ENCODE data around the gene MCTP2. TPM values are rescaled to one million over a fixed set of nuclear protein-coding genes. Genes with fewer than 3 reads are reported as not detected.

The MCTP2 gene
- polyA plus RNA-seq, 4 donors: 4.1 to 11.7 (median 5.6) TPM

- 71 to 86% (median 79%) methylated on average over 3 of the region's 3 CpGs for WGBS, 3 donors
- Histone ChIP-seq H3K4me1 (ENCODE audit: control insufficient read depth in 3 of 3, insufficient read depth in 2 of 3, low read depth in 1 of 3, low read length in 2 of 3) (no peaks in the 10 kb centered on the region), H3K27me3 (ENCODE audit: control insufficient read depth in 3 of 3, insufficient read depth in 3 of 3, low read length in 3 of 3) (no peaks in the 10 kb centered on the region), H3K4me3 (ENCODE audit: low read depth in 1 of 3, low read length in 3 of 3) (no peak overlapping the region), H3K9me3 (ENCODE audit: control insufficient read depth in 2 of 2, insufficient read depth in 1 of 2, low read depth in 1 of 2, low read length in 1 of 2) (no peaks in the 10 kb centered on the region), H3K36me3 (ENCODE audit: control insufficient read depth in 3 of 3, insufficient read depth in 2 of 3, low read depth in 1 of 3, low read length in 3 of 3) (peaks cover 0 to 4% (median 2%) of the 10 kb centered on the region in 3 donors), H3K27ac (ENCODE audit: low read depth in 1 of 3, low read length in 2 of 3) (no peak overlapping the region)
- DNase-seq (no peak), FAIRE-seq (no peak)
Measured at GRCh38 chr15:94397337-94397736, 166.0 kb downstream of the MCTP2 start.

- no peaks in the 10 kb centered on the region for H3K27me3 ChIP-seq (ENCODE audit: control insufficient read depth in 3 of 3, insufficient read depth in 3 of 3, low read length in 3 of 3)
- H3K4me3 ChIP-seq (ENCODE audit: low read depth in 1 of 3, low read length in 3 of 3): no peak overlapping the region
- H3K9me3 ChIP-seq (ENCODE audit: control insufficient read depth in 2 of 2, insufficient read depth in 1 of 2, low read depth in 1 of 2, low read length in 1 of 2): no peaks in the 10 kb centered on the region
- no peak overlapping the region for H3K27ac ChIP-seq (ENCODE audit: low read depth in 1 of 3, low read length in 2 of 3)
- no peaks in the 10 kb centered on the region for H3K4me1 ChIP-seq (ENCODE audit: control insufficient read depth in 3 of 3, insufficient read depth in 2 of 3, low read depth in 1 of 3, low read length in 2 of 3)
- peaks cover 0 to 7% (median 2%) of the 10 kb centered on the region in 3 donors for H3K36me3 ChIP-seq (ENCODE audit: control insufficient read depth in 3 of 3, insufficient read depth in 2 of 3, low read depth in 1 of 3, low read length in 3 of 3)
- DNase-seq (no peak), FAIRE-seq (no peak)
Measured at GRCh38 chr15:94398001-94398400, 166.6 kb downstream of the MCTP2 start.

- no peak for FAIRE-seq
- H3K4me3 ChIP-seq (ENCODE audit: low read depth in 1 of 3, low read length in 3 of 3): no peak overlapping the region
- no peak for DNase-seq
- H3K4me1 ChIP-seq (ENCODE audit: control insufficient read depth in 3 of 3, insufficient read depth in 2 of 3, low read depth in 1 of 3, low read length in 2 of 3): no peaks in the 10 kb centered on the region
- H3K27ac ChIP-seq (ENCODE audit: low read depth in 1 of 3, low read length in 2 of 3): no peak overlapping the region
- WGBS, 3 donors: 72 to 93% (median 83%) methylated on average over 10 of the region's 10 CpGs
- H3K27me3 ChIP-seq (ENCODE audit: control insufficient read depth in 3 of 3, insufficient read depth in 3 of 3, low read length in 3 of 3): no peaks in the 10 kb centered on the region
- no peaks in the 10 kb centered on the region for H3K9me3 ChIP-seq (ENCODE audit: control insufficient read depth in 2 of 2, insufficient read depth in 1 of 2, low read depth in 1 of 2, low read length in 1 of 2)
- H3K36me3 ChIP-seq (ENCODE audit: control insufficient read depth in 3 of 3, insufficient read depth in 2 of 3, low read depth in 1 of 3, low read length in 3 of 3): peaks cover 2 to 5% (median 4%) of the 10 kb centered on the region in 3 donors
Measured at GRCh38 chr15:94400526-94401298, 169.4 kb downstream of the MCTP2 start.

- H3K36me3 ChIP-seq (ENCODE audit: control insufficient read depth in 3 of 3, insufficient read depth in 2 of 3, low read depth in 1 of 3, low read length in 3 of 3): peaks cover 2 to 4% (median 3%) of the 10 kb centered on the region in 3 donors
- 51 to 87% (median 78%) methylated on average over 4 of the region's 4 CpGs for WGBS, 3 donors
- no peak overlapping the region for H3K27ac ChIP-seq (ENCODE audit: low read depth in 1 of 3, low read length in 2 of 3)
- FAIRE-seq (no peak), DNase-seq (no peak)
- H3K4me1 ChIP-seq (ENCODE audit: control insufficient read depth in 3 of 3, insufficient read depth in 2 of 3, low read depth in 1 of 3, low read length in 2 of 3): no peaks in the 10 kb centered on the region
- no peaks in the 10 kb centered on the region for H3K27me3 ChIP-seq (ENCODE audit: control insufficient read depth in 3 of 3, insufficient read depth in 3 of 3, low read length in 3 of 3)
- H3K4me3 ChIP-seq (ENCODE audit: low read depth in 1 of 3, low read length in 3 of 3): no peak overlapping the region
- no peaks in the 10 kb centered on the region for H3K9me3 ChIP-seq (ENCODE audit: control insufficient read depth in 2 of 2, insufficient read depth in 1 of 2, low read depth in 1 of 2, low read length in 1 of 2)
Measured at GRCh38 chr15:94403331-94403730, 172.0 kb downstream of the MCTP2 start.

GRCh38 chr15:94404733-94405283 lies 173.4 kb downstream of the MCTP2 start:
- 80 to 84% (median 82%) methylated on average over 9 of the region's 9 CpGs for WGBS, 3 donors
- no peak overlapping the region for H3K4me3 ChIP-seq (ENCODE audit: low read depth in 1 of 3, low read length in 3 of 3)
- no peaks in the 10 kb centered on the region for H3K4me1 ChIP-seq (ENCODE audit: control insufficient read depth in 3 of 3, insufficient read depth in 2 of 3, low read depth in 1 of 3, low read length in 2 of 3)
- H3K36me3 ChIP-seq (ENCODE audit: control insufficient read depth in 3 of 3, insufficient read depth in 2 of 3, low read depth in 1 of 3, low read length in 3 of 3): peaks cover 0 to 4% (median 3%) of the 10 kb centered on the region in 3 donors
- no peak for FAIRE-seq
- DNase-seq: no peak
- no peaks in the 10 kb centered on the region for H3K9me3 ChIP-seq (ENCODE audit: control insufficient read depth in 2 of 2, insufficient read depth in 1 of 2, low read depth in 1 of 2, low read length in 1 of 2)
- H3K27ac ChIP-seq (ENCODE audit: low read depth in 1 of 3, low read length in 2 of 3): no peak overlapping the region
- H3K27me3 ChIP-seq (ENCODE audit: control insufficient read depth in 3 of 3, insufficient read depth in 3 of 3, low read length in 3 of 3): no peaks in the 10 kb centered on the region

GRCh38 chr15:94411285-94411684 lies 179.9 kb downstream of the MCTP2 start:
- Histone ChIP-seq H3K9me3 (ENCODE audit: control insufficient read depth in 2 of 2, insufficient read depth in 1 of 2, low read depth in 1 of 2, low read length in 1 of 2) (no peaks in the 10 kb centered on the region), H3K4me1 (ENCODE audit: control insufficient read depth in 3 of 3, insufficient read depth in 2 of 3, low read depth in 1 of 3, low read length in 2 of 3) (no peaks in the 10 kb centered on the region), H3K27ac (ENCODE audit: low read depth in 1 of 3, low read length in 2 of 3) (no peak overlapping the region), H3K27me3 (ENCODE audit: control insufficient read depth in 3 of 3, insufficient read depth in 3 of 3, low read length in 3 of 3) (no peaks in the 10 kb centered on the region), H3K4me3 (ENCODE audit: low read depth in 1 of 3, low read length in 3 of 3) (no peak overlapping the region), H3K36me3 (ENCODE audit: control insufficient read depth in 3 of 3, insufficient read depth in 2 of 3, low read depth in 1 of 3, low read length in 3 of 3) (no peaks in the 10 kb centered on the region)
- 53 to 70% (median 66%) methylated on average over 5 of the region's 5 CpGs for WGBS, 3 donors
- DNase-seq (no peak), FAIRE-seq (no peak)

- Histone ChIP-seq H3K4me3 (ENCODE audit: low read depth in 1 of 3, low read length in 3 of 3) (no peak overlapping the region), H3K27me3 (ENCODE audit: control insufficient read depth in 3 of 3, insufficient read depth in 3 of 3, low read length in 3 of 3) (no peaks in the 10 kb centered on the region), H3K36me3 (ENCODE audit: control insufficient read depth in 3 of 3, insufficient read depth in 2 of 3, low read depth in 1 of 3, low read length in 3 of 3) (no peaks in the 10 kb centered on the region), H3K4me1 (ENCODE audit: control insufficient read depth in 3 of 3, insufficient read depth in 2 of 3, low read depth in 1 of 3, low read length in 2 of 3) (no peaks in the 10 kb centered on the region), H3K9me3 (ENCODE audit: control insufficient read depth in 2 of 2, insufficient read depth in 1 of 2, low read depth in 1 of 2, low read length in 1 of 2) (no peaks in the 10 kb centered on the region), H3K27ac (ENCODE audit: low read depth in 1 of 3, low read length in 2 of 3) (no peak overlapping the region)
- DNase-seq (no peak), FAIRE-seq (no peak)
- 65 to 80% (median 69%) methylated on average over 2 of the region's 2 CpGs for WGBS, 3 donors
Measured at GRCh38 chr15:94411846-94412245, 180.5 kb downstream of the MCTP2 start.

GRCh38 chr15:94412979-94413746 lies 181.8 kb downstream of the MCTP2 start:
- H3K9me3 ChIP-seq (ENCODE audit: control insufficient read depth in 2 of 2, insufficient read depth in 1 of 2, low read depth in 1 of 2, low read length in 1 of 2): no peaks in the 10 kb centered on the region
- H3K4me3 ChIP-seq (ENCODE audit: low read depth in 1 of 3, low read length in 3 of 3): no peak overlapping the region
- H3K27ac ChIP-seq (ENCODE audit: low read depth in 1 of 3, low read length in 2 of 3): no peak overlapping the region
- DNase-seq: peak; percentile 71 to 84
- 20 to 39% (median 32%) methylated on average over 6 of the region's 6 CpGs for WGBS, 3 donors
- H3K27me3 ChIP-seq (ENCODE audit: control insufficient read depth in 3 of 3, insufficient read depth in 3 of 3, low read length in 3 of 3): no peaks in the 10 kb centered on the region
- H3K36me3 ChIP-seq (ENCODE audit: control insufficient read depth in 3 of 3, insufficient read depth in 2 of 3, low read depth in 1 of 3, low read length in 3 of 3): peaks cover 0 to 2% (median 0%) of the 10 kb centered on the region in 3 donors
- no peaks in the 10 kb centered on the region for H3K4me1 ChIP-seq (ENCODE audit: control insufficient read depth in 3 of 3, insufficient read depth in 2 of 3, low read depth in 1 of 3, low read length in 2 of 3)
- FAIRE-seq: peak; percentile 79

Measured in small intestine (tissue), 7 donors.